Gastrocnemius medialis (tissue), 4 donors: ENCODE measurements around the gene DENND5B. TPM values are rescaled to one million over a fixed set of nuclear protein-coding genes. Genes with fewer than 3 reads are reported as not detected.
"Not testable (repeated sequence)": the region's sequence is repeated elsewhere in the genome, so short reads cannot be mapped to it uniquely, and the experiment has no call there.

Experiments
- ATAC-seq, 2 donors: fragments of 150-250 bp; one replicate each; pipeline ENCODE4 v1.9.1; 2016
- DNase-seq, 2 donors: peaks; one replicate each; pipeline ENCODE4 v3.0.0-alpha.2; 2019
- H3K27ac ChIP-seq, 4 donors: fragments of 200-600 bp; sonication (generic); 1 replicate in 1 of 4; 2 replicates in 3 of 4; pipeline ENCODE4 v1.5.1; 2016 to 2018; ENCODE audit warnings: mild to moderate bottlenecking in 2 of 4, moderate library complexity in 1 of 4
- H3K27me3 ChIP-seq, 3 donors: fragments of 200-600 bp; sonication (generic) in 2 of 3; 1 replicate in 1 of 3; 2 replicates in 2 of 3; pipeline versions ENCODE4 v1.5.1 to v1.6.0; 2016 to 2019; ENCODE audit warnings: mild to moderate bottlenecking in 1 of 3, moderate library complexity in 1 of 3
- H3K36me3 ChIP-seq, 2 donors: fragments of 200-600 bp; sonication (generic) in 1 of 2; one replicate each; pipeline ENCODE4 v1.5.1; 2017 to 2018
- H3K4me1 ChIP-seq, 2 donors: fragments of 200-600 bp; sonication (generic) in 1 of 2; one replicate each; pipeline ENCODE4 v1.5.1; 2016 to 2017; ENCODE audit warnings: mild to moderate bottlenecking in 2 of 2
- H3K4me3 ChIP-seq, 4 donors: fragments of 200-600 bp; sonication (generic) in 3 of 4; 1 replicate in 1 of 4; 2 replicates in 3 of 4; pipeline ENCODE4 v1.5.1; 2016 to 2019; ENCODE audit warnings: mild to moderate bottlenecking in 2 of 4
- H3K9me3 ChIP-seq, 3 donors: fragments of 200-600 bp; sonication (generic) in 2 of 3; 1 replicate in 1 of 3; 2 replicates in 2 of 3; pipeline ENCODE4 v1.5.1; 2016 to 2019
- CTCF ChIP-seq, 5 experiments: fragments of 450-650 bp in 3 of 5; fragments of 200-600 bp in 2 of 5; sonication (generic) in 2 of 5; IDR thresholded peaks in 4 of 5; conservative IDR thresholded peaks in 1 of 5; 1 replicate in 4 of 5; 2 replicates in 1 of 5; pipeline ENCODE4 v1.5.1; 2016 to 2019; ENCODE audit warnings: antibody characterized with exemption in 5 of 5, mild to moderate bottlenecking in 3 of 5, moderate library complexity in 3 of 5
- POLR2A ChIP-seq, 2 donors: fragments of 450-650 bp; IDR thresholded peaks; one replicate each; pipeline ENCODE4 v1.6.1; 2017; ENCODE audit warnings: antibody characterized with exemption in 2 of 2, mild to moderate bottlenecking in 2 of 2, moderate library complexity in 2 of 2
- in situ Hi-C, 4 donors: fragments of 200-750 bp; cut with MboI; loops; one replicate each; pipeline versions ENCODE4 v1.15.0 to v1.8.0; 2017; ENCODE audit warnings: low sequenced_read_pairs in 4 of 4
- intact Hi-C: fragments of 100-400 bp; cut with DNase I; formaldehyde crosslinking; loops from one replicate; pipeline ENCODE4 v1.15.1; 2023; ENCODE audit warnings: low total_unique reads
- total RNA-seq, 4 donors: library from RNA; depleted of rRNA; stranded (reverse); fragments of >200 nt; gene quantifications; one replicate each; pipeline versions ENCODE4 v1.1.0 to v1.2.3, GENCODE V29; 2016

The DENND5B gene
- total RNA-seq, 4 donors from 2014 or later = 12.5 to 33.7 (median 26.7) TPM

GRCh38 chr12:31386364-31386777, 204.6 kb downstream of the DENND5B start:
- DNase-seq (no peak), ATAC-seq (no peak)
- H3K27me3 ChIP-seq = no peaks in the 10 kb centered on the region
- in situ Hi-C loops (no loop called here), intact Hi-C loops (no loop called here)
- H3K9me3 ChIP-seq = no peaks in the 10 kb centered on the region
- no peak overlapping the region for H3K27ac ChIP-seq
- TF ChIP-seq POLR2A (IDR thresholded peaks at IDR 0.05) (no peak), CTCF (IDR thresholded peaks at IDR 0.05 in 4 of 5, conservative IDR thresholded peaks at IDR 0.05 in 1 of 5) (no peak)
- H3K4me1 ChIP-seq = no peaks in the 10 kb centered on the region
- no peak overlapping the region for H3K4me3 ChIP-seq
- peaks cover 0 to 53% of the 10 kb centered on the region in 2 donors for H3K36me3 ChIP-seq

- intact Hi-C loops, ATAC-seq, H3K27ac ChIP-seq, H3K4me1 ChIP-seq, H3K4me3 ChIP-seq, DNase-seq, H3K9me3 ChIP-seq, H3K36me3 ChIP-seq, H3K27me3 ChIP-seq, in situ Hi-C loops: not testable (repeated sequence)
Observed at GRCh38 chr12:31377210-31377609, 213.7 kb downstream of the DENND5B start.

GRCh38 chr12:31375422-31375821, 215.5 kb downstream of the DENND5B start:
- H3K4me3 ChIP-seq, H3K4me1 ChIP-seq, ATAC-seq, H3K27me3 ChIP-seq, H3K27ac ChIP-seq, H3K9me3 ChIP-seq, DNase-seq, intact Hi-C loops, in situ Hi-C loops, H3K36me3 ChIP-seq: not testable (repeated sequence)

- no peak for ATAC-seq
- Histone ChIP-seq H3K9me3 (no peaks in the 10 kb centered on the region), H3K36me3 (no peaks in the 10 kb centered on the region), H3K27ac (no peak overlapping the region), H3K4me1 (peaks cover 6 to 9% of the 10 kb centered on the region in 2 donors), H3K4me3 (no peak overlapping the region), H3K27me3 (no peaks in the 10 kb centered on the region)
- in situ Hi-C loops (no loop called here), intact Hi-C loops (no loop called here)
- DNase-seq = no peak
- TF ChIP-seq POLR2A (IDR thresholded peaks at IDR 0.05) = no peak
- TF ChIP-seq CTCF (IDR thresholded peaks at IDR 0.05 in 4 of 5, conservative IDR thresholded peaks at IDR 0.05 in 1 of 5) = no peak
Observed at GRCh38 chr12:31371256-31371620, 219.7 kb downstream of the DENND5B start.

- H3K36me3 ChIP-seq = no peaks in the 10 kb centered on the region
- TF ChIP-seq CTCF (IDR thresholded peaks at IDR 0.05 in 4 of 5, conservative IDR thresholded peaks at IDR 0.05 in 1 of 5) (no peak), POLR2A (IDR thresholded peaks at IDR 0.05) (no peak)
- in situ Hi-C loops (no loop called here), intact Hi-C loops (loop anchor here (1.0 kb wide), 1 partner anchor 44 kb away; the partner anchor contains the start of gene SINHCAF)
- peaks cover 6 to 9% of the 10 kb centered on the region in 2 donors for H3K4me1 ChIP-seq
- H3K27me3 ChIP-seq = no peaks in the 10 kb centered on the region
- H3K4me3 ChIP-seq = peak overlapping the region; percentile 29 to 51 (median 48)
- H3K9me3 ChIP-seq = no peaks in the 10 kb centered on the region
- no peak for ATAC-seq
- H3K27ac ChIP-seq = peak overlapping the region in 2 of 4 donors; percentile 15 to 16
- no peak for DNase-seq
Observed at GRCh38 chr12:31370531-31371255, 220.2 kb downstream of the DENND5B start.
